Fibroblast of lung (primary cell): ENCODE data around the gene SELENON. TPM values are rescaled to one million over a fixed set of nuclear protein-coding genes. Genes with fewer than 3 reads are reported as not detected.

Experiments used
- DNase-seq, 2 donors: peaks; one replicate each; pipeline versions ENCODE4 v3.0.0 to v3.0.0-alpha.2; 2010; ENCODE audit warnings: low read depth in 2 of 2
- H2AFZ ChIP-seq: 2 replicates; pipeline ENCODE4 v1.5.1; 2012; ENCODE audit warnings: low read length, control low read depth, inconsistent platforms
- H3K27ac ChIP-seq: 2 replicates; pipeline ENCODE4 v1.5.1; 2011; ENCODE audit warnings: low read length, control low read depth; ENCODE audit not compliant: insufficient read depth
- H3K27me3 ChIP-seq: 2 replicates; pipeline ENCODE4 v1.5.1; 2011; ENCODE audit warnings: mild to moderate bottlenecking, low read length; ENCODE audit not compliant: control insufficient read depth, insufficient read depth
- H3K36me3 ChIP-seq: 2 replicates; pipeline ENCODE4 v1.5.1; 2011; ENCODE audit warnings: low read length; ENCODE audit not compliant: control insufficient read depth, insufficient read depth
- H3K4me1 ChIP-seq: 2 replicates; pipeline ENCODE4 v1.5.1; 2011; ENCODE audit warnings: low read length; ENCODE audit not compliant: control insufficient read depth, insufficient read depth; ENCODE audit errors: extremely low read depth
- H3K4me2 ChIP-seq: 2 replicates; pipeline ENCODE4 v1.5.1; 2011; ENCODE audit warnings: low read length, control low read depth; ENCODE audit not compliant: insufficient read depth; ENCODE audit errors: extremely low read depth
- H3K4me3 ChIP-seq, 4 experiments: fragments of 200-600 bp in 1 of 4; sonication (generic) in 1 of 4; replicated peaks in 1 of 4; 2 replicates each; pipeline ENCODE4 v1.5.1; 2011 to 2016; ENCODE audit warnings: low read length in 4 of 4, low read depth in 3 of 4, mild to moderate bottlenecking in 3 of 4, control low read depth in 2 of 4, inconsistent platforms in 1 of 4, mixed read lengths in 1 of 4; ENCODE audit not compliant: insufficient read depth in 1 of 4; ENCODE audit errors: control extremely low read depth in 1 of 4
- H3K79me2 ChIP-seq: 2 replicates; pipeline ENCODE4 v1.5.1; 2012; ENCODE audit warnings: mild to moderate bottlenecking, low read length, inconsistent platforms; ENCODE audit not compliant: control insufficient read depth, insufficient read depth
- H3K9ac ChIP-seq: 2 replicates; pipeline ENCODE4 v1.5.1; 2011; ENCODE audit warnings: mild to moderate bottlenecking, low read length, control low read depth; ENCODE audit not compliant: insufficient read depth
- H3K9me3 ChIP-seq: 2 replicates; pipeline ENCODE4 v1.5.1; 2012; ENCODE audit warnings: low read depth, low read length; ENCODE audit not compliant: control insufficient read depth, insufficient read depth
- H4K20me1 ChIP-seq: 2 replicates; pipeline ENCODE4 v1.5.1; 2011; ENCODE audit warnings: low read length; ENCODE audit not compliant: control insufficient read depth, insufficient read depth; ENCODE audit errors: extremely low read depth
- CTCF ChIP-seq, 2 donors: IDR thresholded peaks in 1 of 2; conservative IDR thresholded peaks in 1 of 2; 1 replicate in 1 of 2; 2 replicates in 1 of 2; pipeline ENCODE4 v1.5.1; 2011 to 2012; ENCODE audit warnings: low read length in 2 of 2, control low read depth in 1 of 2, inconsistent platforms in 1 of 2, low read depth in 1 of 2, mild to moderate bottlenecking in 1 of 2
- EZH2 ChIP-seq: IDR thresholded peaks from 2 replicates; pipeline ENCODE4 v1.5.1; 2012; ENCODE audit warnings: low read length, control low read depth, mild to moderate bottlenecking; ENCODE audit errors: missing control alignments
- polyA plus RNA-seq, 2 donors: library from polyadenylated mRNA; depleted of rRNA in 1 of 2; stranded (reverse) in 1 of 2; unstranded in 1 of 2; fragments of >200 nt; gene quantifications; 2 replicates each; pipeline ENCODE4 v1.2.1, GENCODE V29; 2011 to 2012; ENCODE audit warnings: missing spikeins in 1 of 2
- total RNA-seq: library from RNA; depleted of rRNA; stranded (reverse); fragments of >200 nt; gene quantifications from 2 replicates; pipeline ENCODE4 v1.2.1, GENCODE V29; 2014

SELENON gene
- total and polyA plus RNA-seq, 2 donors (not counting 1 experiment from before 2014, with no cell fraction given) = 19.3 to 67.6 TPM

- DNase-seq = no peak
Measured at GRCh38 chr1:25757151-25757845, 42.7 kb upstream of the SELENON start.

GRCh38 chr1:25757846-25758185 is 42.2 kb upstream of the SELENON start:
- H2AFZ ChIP-seq = no peak overlapping the region
- H3K27ac ChIP-seq = no peak overlapping the region
- H3K4me2 ChIP-seq = no peak overlapping the region
- H3K27me3 ChIP-seq = no peaks in the 10 kb centered on the region
- no peak overlapping the region for H3K9ac ChIP-seq
- H3K79me2 ChIP-seq = no peaks in the 10 kb centered on the region
- no peaks in the 10 kb centered on the region for H3K4me1 ChIP-seq
- no peak for TF ChIP-seq EZH2
- H3K9me3 ChIP-seq = no peaks in the 10 kb centered on the region
- H3K36me3 ChIP-seq = no peaks in the 10 kb centered on the region
- no peak for DNase-seq
- no peaks in the 10 kb centered on the region for H4K20me1 ChIP-seq
- no peak overlapping the region for H3K4me3 ChIP-seq

More at GRCh38 chr1:25757151-25757845, 42.7 kb upstream of the SELENON start:
- H3K36me3 ChIP-seq = no peaks in the 10 kb centered on the region
- H3K4me2 ChIP-seq = no peak overlapping the region
- no peak overlapping the region for H3K4me3 ChIP-seq
- H3K27me3 ChIP-seq = no peaks in the 10 kb centered on the region
- TF ChIP-seq CTCF (conservative IDR thresholded peaks at IDR 0.05 in 1 of 2, IDR thresholded peaks at IDR 0.05 in 1 of 2; ENCODE audit: low read depth in 1 of 2, low read length in 2 of 2) (no peak), EZH2 (no peak)
- H3K9ac ChIP-seq = no peak overlapping the region
- H3K4me1 ChIP-seq = no peaks in the 10 kb centered on the region
- no peaks in the 10 kb centered on the region for H3K79me2 ChIP-seq
- H3K9me3 ChIP-seq = no peaks in the 10 kb centered on the region
- H4K20me1 ChIP-seq = no peaks in the 10 kb centered on the region
- no peak overlapping the region for H2AFZ ChIP-seq
- no peak overlapping the region for H3K27ac ChIP-seq

DNA sequence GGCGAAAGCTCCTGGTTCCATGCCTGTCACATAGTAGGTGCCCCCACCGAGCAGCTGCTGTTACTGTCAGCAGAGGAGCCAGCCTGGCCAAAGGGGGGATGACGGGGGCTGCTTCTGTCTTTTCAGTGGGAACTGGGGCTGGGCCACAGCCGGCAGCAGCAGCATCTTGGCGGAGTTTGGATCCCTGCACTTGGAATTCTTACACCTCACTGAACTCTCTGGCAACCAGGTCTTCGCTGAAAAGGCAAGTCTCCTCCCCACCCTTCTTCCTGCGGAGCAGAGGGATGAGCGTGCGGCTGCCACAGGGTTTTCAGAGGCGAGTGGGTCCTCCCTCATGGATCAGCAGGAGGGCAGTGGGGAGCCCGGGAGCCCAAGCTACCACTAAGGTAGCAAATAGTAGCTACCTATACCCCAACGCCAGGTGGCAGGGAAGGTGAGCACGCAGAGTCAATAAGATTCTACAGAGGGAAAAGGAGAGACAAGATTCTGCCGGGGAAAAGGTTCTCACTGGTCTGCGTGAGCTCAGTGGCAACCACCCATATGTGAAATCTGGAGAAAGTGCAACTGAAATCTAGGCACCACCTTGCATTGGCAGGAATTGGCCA is 41.4 kb upstream of the SELENON start:
- no peak overlapping the region for H3K4me3 ChIP-seq
- no peak for DNase-seq
- no peak for TF ChIP-seq CTCF (conservative IDR thresholded peaks at IDR 0.05 in 1 of 2, IDR thresholded peaks at IDR 0.05 in 1 of 2; ENCODE audit: low read depth in 1 of 2, low read length in 2 of 2)
- TF ChIP-seq EZH2 = no peak
- H3K9me3 ChIP-seq = no peaks in the 10 kb centered on the region
- H4K20me1 ChIP-seq = no peaks in the 10 kb centered on the region
- no peaks in the 10 kb centered on the region for H3K79me2 ChIP-seq
- H3K4me1 ChIP-seq = no peaks in the 10 kb centered on the region
- H3K27ac ChIP-seq = no peak overlapping the region
- no peaks in the 10 kb centered on the region for H3K27me3 ChIP-seq
- no peak overlapping the region for H3K9ac ChIP-seq
- no peak overlapping the region for H3K4me2 ChIP-seq
- H3K36me3 ChIP-seq = no peaks in the 10 kb centered on the region
- H2AFZ ChIP-seq = no peak overlapping the region
